Tibial artery (tissue), 4 donors: ENCODE data around the gene CD151.

Experiments
- DNase-seq, 2 donors: peaks; one replicate each; pipeline ENCODE4 v3.0.0-alpha.2; 2019
- H3K27ac ChIP-seq, 2 donors: fragments of 200-600 bp; sonication (generic) in 1 of 2; 1 replicate in 1 of 2; 2 replicates in 1 of 2; pipeline ENCODE4 v1.5.1; 2018 to 2019; ENCODE audit warnings: mild to moderate bottlenecking in 1 of 2
- H3K27me3 ChIP-seq, 2 donors: fragments of 200-600 bp; sonication (generic) in 1 of 2; one replicate each; pipeline versions ENCODE4 v1.5.1 to v1.6.0; 2016 to 2019
- H3K36me3 ChIP-seq, 3 donors: fragments of 200-600 bp; sonication (generic) in 2 of 3; one replicate each; pipeline ENCODE4 v1.5.1; 2016 to 2019; ENCODE audit warnings: mild to moderate bottlenecking in 2 of 3
- H3K4me1 ChIP-seq, 4 donors: fragments of 200-600 bp; sonication (generic) in 2 of 4; 1 replicate in 3 of 4; 2 replicates in 1 of 4; pipeline ENCODE4 v1.5.1; 2016 to 2019
- H3K4me3 ChIP-seq, 2 donors: fragments of 200-600 bp; sonication (generic) in 1 of 2; 1 replicate in 1 of 2; 2 replicates in 1 of 2; pipeline ENCODE4 v1.5.1; 2018 to 2019; ENCODE audit warnings: mild to moderate bottlenecking in 2 of 2
- H3K9me3 ChIP-seq, 3 donors: fragments of 200-600 bp; sonication (generic) in 1 of 3; one replicate each; pipeline ENCODE4 v1.5.1; 2016 to 2019
- CTCF ChIP-seq, 2 experiments: fragments of 200-600 bp in 1 of 2; fragments of 450-650 bp in 1 of 2; IDR thresholded peaks; one replicate each; pipeline ENCODE4 v1.5.1; 2017 to 2019; ENCODE audit warnings: antibody characterized with exemption in 2 of 2, mild to moderate bottlenecking in 1 of 2, moderate library complexity in 1 of 2
- intact Hi-C: fragments of 100-400 bp; cut with DNase I; formaldehyde crosslinking; loops from one replicate; pipeline ENCODE4 v1.15.0; 2023; ENCODE audit warnings: low total_unique reads

Gene CD151

GRCh38 chr11:827897-828192 lies 4.9 kb upstream of the CD151 start, which contains the start of gene CRACR2B:
TSS of gene CRACR2B (plus strand) at chr11:827919. CDS start at chr11:828608, 689 bp downstream.
- peak within 1 kb of the TSS in 1 of 2 donors; percentile 41 for H3K27ac ChIP-seq
- intact Hi-C loops = no loop called here
- H3K36me3 ChIP-seq = peaks cover 31 to 32% (median 31%) of the 10 kb centered on the region in 3 donors
- H3K9me3 ChIP-seq = no peaks in the 10 kb centered on the region
- no peak for DNase-seq
- TF ChIP-seq CTCF (IDR thresholded peaks at IDR 0.05) = no peak
- peaks cover 0 to 92% (median 53%) of the 10 kb centered on the region in 4 donors for H3K4me1 ChIP-seq
- H3K27me3 ChIP-seq = peaks cover 0 to 81% of the 10 kb centered on the region in 2 donors
- H3K4me3 ChIP-seq = peak within 1 kb of the TSS; percentile 38 to 48

GRCh38 chr11:828506-829175 lies 4.1 kb upstream of the CD151 start:
- DNase-seq = no peak
- H3K27ac ChIP-seq = peak overlapping the region in 1 of 2 donors; percentile 41
- H3K4me3 ChIP-seq = no peak overlapping the region
- peaks cover 0 to 88% (median 54%) of the 10 kb centered on the region in 4 donors for H3K4me1 ChIP-seq
- H3K27me3 ChIP-seq = peaks cover 0 to 81% of the 10 kb centered on the region in 2 donors
- peaks cover 23 to 24% (median 23%) of the 10 kb centered on the region in 3 donors for H3K36me3 ChIP-seq
- intact Hi-C loops = no loop called here
- no peaks in the 10 kb centered on the region for H3K9me3 ChIP-seq
- no peak for TF ChIP-seq CTCF (IDR thresholded peaks at IDR 0.05)

- Histone ChIP-seq H3K9me3 (no peaks in the 10 kb centered on the region), H3K4me1 (peaks cover 0 to 88% (median 61%) of the 10 kb centered on the region in 4 donors), H3K4me3 (peak overlapping the region; percentile 41), H3K27ac (peak overlapping the region in 1 of 2 donors; percentile 41), H3K36me3 (peaks cover 16 to 17% (median 17%) of the 10 kb centered on the region in 3 donors), H3K27me3 (peaks cover 0 to 78% of the 10 kb centered on the region in 2 donors)
- peak in 1 of 2 donors; percentile 78 for DNase-seq
- TF ChIP-seq CTCF (IDR thresholded peaks at IDR 0.05) = no peak
- intact Hi-C loops = no loop called here
Observed at GRCh38 chr11:829176-829846, 3.4 kb upstream of the CD151 start.

GRCh38 chr11:829847-830294 lies 2.9 kb upstream of the CD151 start:
- Histone ChIP-seq H3K9me3 (no peaks in the 10 kb centered on the region), H3K36me3 (peaks cover 10 to 12% (median 11%) of the 10 kb centered on the region in 3 donors), H3K4me3 (peak overlapping the region; percentile 41), H3K4me1 (peaks cover 0 to 88% (median 66%) of the 10 kb centered on the region in 4 donors), H3K27me3 (peaks cover 0 to 72% of the 10 kb centered on the region in 2 donors), H3K27ac (peak overlapping the region in 1 of 2 donors; percentile 41)
- no peak for DNase-seq
- TF ChIP-seq CTCF (IDR thresholded peaks at IDR 0.05) = no peak
- intact Hi-C loops = no loop called here

- intact Hi-C loops = no loop called here
- DNase-seq = peak in 1 of 2 donors; percentile 91
- TF ChIP-seq CTCF (IDR thresholded peaks at IDR 0.05) = no peak
- peak overlapping the region; percentile 41 for H3K4me3 ChIP-seq
- peaks cover 0 to 89% (median 72%) of the 10 kb centered on the region in 4 donors for H3K4me1 ChIP-seq
- peaks cover 0 to 66% of the 10 kb centered on the region in 2 donors for H3K27me3 ChIP-seq
- H3K27ac ChIP-seq = peak overlapping the region in 1 of 2 donors; percentile 41
- H3K9me3 ChIP-seq = no peaks in the 10 kb centered on the region
- H3K36me3 ChIP-seq = peaks cover 4 to 5% (median 5%) of the 10 kb centered on the region in 3 donors
Observed at GRCh38 chr11:830295-831117, 2.2 kb upstream of the CD151 start.
